ENCODE measurements around the gene KLHDC8A.

The KLHDC8A gene

GRCh38 chr1:205310976-205311704 is 45.6 kb downstream of the KLHDC8A start:
- H3K36me3 ChIP-seq (ENCODE audit: low read depth): peaks cover 68% of the 10 kb centered on the region
- DNase-seq (ENCODE audit: low spot score): no peak
- H3K27me3 ChIP-seq (ENCODE audit: insufficient read depth, poor library complexity, severe bottlenecking): no peaks in the 10 kb centered on the region
- no peak overlapping the region for H3K4me3 ChIP-seq (ENCODE audit: severe bottlenecking)
- H3K4me1 ChIP-seq (ENCODE audit: insufficient read depth, poor library complexity, severe bottlenecking): peaks cover 16% of the 10 kb centered on the region
- no peaks in the 10 kb centered on the region for H3K9me3 ChIP-seq (ENCODE audit: severe bottlenecking)
- TF ChIP-seq CTCF (IDR thresholded peaks at IDR 0.05; ENCODE audit: poor library complexity, severe bottlenecking): no peak
- no peak overlapping the region for H3K27ac ChIP-seq (ENCODE audit: poor library complexity, severe bottlenecking)
- no peak for ATAC-seq (ENCODE audit: low read depth)

GRCh38 chr1:205309741-205310140 is 47.0 kb downstream of the KLHDC8A start:
- no peak for ATAC-seq (ENCODE audit: low read depth)

GRCh38 chr1:205306929-205307566 is 49.7 kb downstream of the KLHDC8A start:
- H3K9me3 ChIP-seq (ENCODE audit: severe bottlenecking): no peaks in the 10 kb centered on the region
- TF ChIP-seq CTCF (IDR thresholded peaks at IDR 0.05; ENCODE audit: poor library complexity, severe bottlenecking): no peak
- no peak overlapping the region for H3K4me3 ChIP-seq (ENCODE audit: severe bottlenecking)
- H3K4me1 ChIP-seq (ENCODE audit: insufficient read depth, poor library complexity, severe bottlenecking): peaks cover 12% of the 10 kb centered on the region
- no peak for DNase-seq (ENCODE audit: low spot score)
- peaks cover 98% of the 10 kb centered on the region for H3K36me3 ChIP-seq (ENCODE audit: low read depth)
- no peak for ATAC-seq (ENCODE audit: low read depth)
- H3K27me3 ChIP-seq (ENCODE audit: insufficient read depth, poor library complexity, severe bottlenecking): no peaks in the 10 kb centered on the region
- H3K27ac ChIP-seq (ENCODE audit: poor library complexity, severe bottlenecking): peak overlapping the region; percentile 97

More at GRCh38 chr1:205309741-205310140, 47.0 kb downstream of the KLHDC8A start:
- H3K9me3 ChIP-seq (ENCODE audit: severe bottlenecking): no peaks in the 10 kb centered on the region
- H3K27ac ChIP-seq (ENCODE audit: poor library complexity, severe bottlenecking): no peak overlapping the region
- H3K4me3 ChIP-seq (ENCODE audit: severe bottlenecking): no peak overlapping the region
- TF ChIP-seq CTCF (IDR thresholded peaks at IDR 0.05; ENCODE audit: poor library complexity, severe bottlenecking): no peak
- H3K27me3 ChIP-seq (ENCODE audit: insufficient read depth, poor library complexity, severe bottlenecking): no peaks in the 10 kb centered on the region
- no peak for DNase-seq (ENCODE audit: low spot score)
- H3K36me3 ChIP-seq (ENCODE audit: low read depth): peaks cover 82% of the 10 kb centered on the region
- H3K4me1 ChIP-seq (ENCODE audit: insufficient read depth, poor library complexity, severe bottlenecking): peaks cover 16% of the 10 kb centered on the region

- H3K27ac ChIP-seq (ENCODE audit: poor library complexity, severe bottlenecking): peak overlapping the region; percentile 97
- no peak for ATAC-seq (ENCODE audit: low read depth)
Measured at GRCh38 chr1:205304695-205305070, 52.0 kb downstream of the KLHDC8A start.

More at GRCh38 chr1:205304695-205305070, 52.0 kb downstream of the KLHDC8A start:
- no peaks in the 10 kb centered on the region for H3K9me3 ChIP-seq (ENCODE audit: severe bottlenecking)
- H3K36me3 ChIP-seq (ENCODE audit: low read depth): peaks cover 79% of the 10 kb centered on the region
- DNase-seq (ENCODE audit: low spot score): no peak
- no peak for TF ChIP-seq CTCF (IDR thresholded peaks at IDR 0.05; ENCODE audit: poor library complexity, severe bottlenecking)
- no peaks in the 10 kb centered on the region for H3K27me3 ChIP-seq (ENCODE audit: insufficient read depth, poor library complexity, severe bottlenecking)
- H3K4me3 ChIP-seq (ENCODE audit: severe bottlenecking): no peak overlapping the region
- H3K4me1 ChIP-seq (ENCODE audit: insufficient read depth, poor library complexity, severe bottlenecking): peaks cover 26% of the 10 kb centered on the region
